NCI-H146 treated with DMSO at 0.1 percent for 48 hours (cell line): Measurements from ENCODE around the gene LENG8.
"Not testable (repeated sequence)": the region's sequence is repeated elsewhere in the genome, so short reads cannot be mapped to it uniquely, and the experiment has no call there.

Experiments
- DNase-seq: peaks from one replicate; lab custom pipeline; 2025; ENCODE audit not compliant: unreplicated experiment; lab: John Stamatoyannopoulos, UW

LENG8 gene

DNA sequence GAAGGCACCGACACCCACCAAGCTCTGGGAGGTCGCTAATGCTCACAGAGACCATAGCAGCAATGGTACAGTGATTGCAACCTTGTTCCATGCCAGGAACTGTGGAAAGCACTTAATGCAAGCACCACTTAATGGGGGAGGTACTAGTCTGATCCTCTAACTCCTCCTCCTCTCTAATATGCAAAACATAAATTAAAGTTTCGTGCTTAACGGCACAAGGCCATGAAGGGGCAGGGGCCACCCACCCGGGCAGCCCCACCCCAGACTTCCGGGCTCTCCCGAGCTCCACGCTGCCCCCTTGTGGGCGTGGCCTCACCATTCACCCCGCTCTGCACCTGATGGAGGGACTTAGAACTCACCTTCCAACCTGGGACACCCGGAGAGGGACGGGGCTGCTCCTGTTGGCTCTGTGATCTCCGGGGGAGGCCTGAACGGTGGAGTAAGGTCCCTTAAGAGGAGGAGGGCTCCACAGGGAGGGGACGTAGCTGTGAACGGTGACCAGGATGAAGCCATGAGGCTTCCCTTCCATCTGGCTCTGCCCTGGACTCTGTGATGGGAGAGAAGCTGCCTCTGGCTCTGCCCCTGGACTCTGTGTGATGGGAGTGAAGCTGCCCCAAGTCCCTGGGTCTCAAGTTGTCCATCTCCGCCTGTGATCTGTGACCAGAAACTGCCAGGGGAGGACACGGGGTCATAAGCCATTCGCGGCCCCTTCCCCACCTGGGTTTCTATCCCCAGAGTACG, 60.4 kb downstream of the LENG8 start:
- not testable (repeated sequence) for DNase-seq
